K562 (cell line): ENCODE data around the gene IL6R.

ENCODE experiments used
- HNRNPH1 ChIP-seq: fragments of 200-400 bp; formaldehyde crosslinking; optimal IDR thresholded peaks from 2 replicates; pipeline ENCODE3; 2017; ENCODE audit warnings: low read depth, mild to moderate bottlenecking, low read length, moderate library complexity
- MEF2A ChIP-seq: IDR thresholded peaks from 2 replicates; pipeline ENCODE4 v1.6.1; 2011; ENCODE audit warnings: low read depth, mild to moderate bottlenecking, low read length, moderate library complexity; ENCODE audit not compliant: control insufficient read depth
- POLR2AphosphoS2 ChIP-seq: IDR thresholded peaks from 2 replicates; pipeline ENCODE4 v1.6.1; 2012; ENCODE audit warnings: low read length, improper control_type of control experiment
- POU5F1 ChIP-seq: fragments of 150-350 bp; IDR thresholded peaks from 2 replicates; pipeline ENCODE4 v1.6.1; 2014; ENCODE audit warnings: borderline replicate concordance, low read length, low read depth, mild to moderate bottlenecking; ENCODE audit not compliant: partially characterized antibody
- RCOR1 ChIP-seq, 2 experiments: IDR thresholded peaks; 2 replicates each; pipeline ENCODE4 v1.6.1; 2012; ENCODE audit warnings: low read depth in 2 of 2, low read length in 2 of 2, borderline replicate concordance in 1 of 2, improper control_type of control experiment in 1 of 2
- SMARCE1 ChIP-seq: fragments of 450-650 bp; IDR thresholded peaks from 2 replicates; pipeline ENCODE4 v1.7.1; 2016; ENCODE audit warnings: mild to moderate bottlenecking
- ZNF785 ChIP-seq: fragments of 250-450 bp; sonication (Bioruptor Pico); IDR thresholded peaks from 2 replicates; pipeline ENCODE4 v1.4.0; 2020; ENCODE audit warnings: mild to moderate bottlenecking
- ZZZ3 ChIP-seq: fragments of 450-650 bp; IDR thresholded peaks from 2 replicates; pipeline ENCODE4 v1.6.1; 2016; ENCODE audit warnings: antibody characterized with exemption, mild to moderate bottlenecking, moderate library complexity

DNA sequence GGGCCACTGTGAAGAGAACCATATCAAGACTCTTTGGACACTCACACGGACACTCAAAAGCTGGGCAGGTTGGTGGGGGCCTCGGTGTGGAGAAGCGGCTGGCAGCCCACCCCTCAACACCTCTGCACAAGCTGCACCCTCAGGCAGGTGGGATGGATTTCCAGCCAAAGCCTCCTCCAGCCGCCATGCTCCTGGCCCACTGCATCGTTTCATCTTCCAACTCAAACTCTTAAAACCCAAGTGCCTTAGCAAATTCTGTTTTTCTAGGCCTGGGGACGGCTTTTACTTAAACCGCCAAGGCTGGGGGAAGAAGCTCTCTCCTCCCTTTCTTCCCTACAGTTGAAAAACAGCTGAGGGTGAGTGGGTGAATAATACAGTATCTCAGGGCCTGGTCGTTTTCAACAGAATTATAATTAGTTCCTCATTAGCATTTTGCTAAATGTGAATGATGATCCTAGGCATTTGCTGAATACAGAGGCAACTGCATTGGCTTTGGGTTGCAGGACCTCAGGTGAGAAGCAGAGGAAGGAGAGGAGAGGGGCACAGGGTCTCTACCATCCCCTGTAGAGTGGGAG, 60.6 kb downstream of the IL6R start:
- TF ChIP-seq RCOR1 (IDR thresholded peaks at IDR 0.05; ENCODE audit: borderline replicate concordance in 1 of 2, low read depth in 2 of 2, low read length in 2 of 2) (no peak), POLR2AphosphoS2 (no peak), MEF2A (no peak), HNRNPH1 (no peak), POU5F1 (no peak), ZNF785 (CRISPR knock-in tag) (no peak), ZZZ3 (no peak), SMARCE1 (no peak)
